H1 (cell line): ENCODE data around the gene WWC1. TPM values are rescaled to one million over a fixed set of nuclear protein-coding genes. Genes with fewer than 3 reads are reported as not detected.

Source experiments
- CTCF ChIA-PET: fragments of 300-600 bp; sonication (Branson Sonifier 250); formaldehyde crosslinking; loops from one replicate; lab custom pipeline; 2021; ENCODE audit not compliant: partially characterized antibody; lab: Charles Lee
- POLR2A ChIA-PET: fragments of 300-600 bp; sonication (Branson Sonifier 250); formaldehyde crosslinking; loops from one replicate; lab custom pipeline; 2021; ENCODE audit warnings: inconsistent platforms; ENCODE audit not compliant: partially characterized antibody; lab: Charles Lee
- DNase-seq, 2 experiments: peaks; one replicate each; pipeline versions ENCODE4 v3.0.0 to v3.0.0-alpha.2; 2010 to 2022; ENCODE audit warnings: low spot score in 2 of 2, low read depth in 1 of 2, mixed read lengths in 1 of 2
- FAIRE-seq: peaks from 2 replicates; lab custom pipeline; 2011; peaks lifted over from hg19 to GRCh38; lab: Jason Lieb, UNC
- H2AFZ ChIP-seq: 2 replicates; pipeline ENCODE4 v1.8.1; 2012; ENCODE audit warnings: low read length, inconsistent platforms
- H2AK5ac ChIP-seq: 2 replicates; pipeline ENCODE4 v1.6.1; 2013; ENCODE audit warnings: low read depth, low read length
- H2BK120ac ChIP-seq: replicated peaks from 2 replicates; pipeline ENCODE3; 2013; ENCODE audit warnings: low read depth, low read length, inconsistent platforms
- H2BK12ac ChIP-seq: 2 replicates; pipeline ENCODE4 v1.6.1; 2013; ENCODE audit warnings: low read depth, low read length
- H2BK15ac ChIP-seq: 2 replicates; pipeline ENCODE4 v1.6.1; 2013; ENCODE audit warnings: low read length
- H2BK20ac ChIP-seq: 2 replicates; pipeline ENCODE4 v1.6.1; 2013; ENCODE audit warnings: low read length
- H2BK5ac ChIP-seq: 2 replicates; pipeline ENCODE4 v1.6.1; 2013; ENCODE audit warnings: low read depth, low read length
- H3K14ac ChIP-seq: 2 replicates; pipeline ENCODE4 v1.6.1; 2013; ENCODE audit warnings: inconsistent platforms; ENCODE audit not compliant: insufficient read length
- H3K18ac ChIP-seq: 2 replicates; pipeline ENCODE4 v1.6.1; 2013; ENCODE audit warnings: low read length; ENCODE audit errors: extremely low read depth
- H3K23ac ChIP-seq: 2 replicates; pipeline ENCODE4 v1.6.1; 2013; ENCODE audit warnings: inconsistent platforms; ENCODE audit not compliant: insufficient read length
- H3K23me2 ChIP-seq: 2 replicates; pipeline ENCODE4 v1.6.1; 2013; ENCODE audit warnings: low read depth, low read length
- H3K27ac ChIP-seq: 2 replicates; pipeline ENCODE4 v1.6.1; 2011; ENCODE audit warnings: low read depth, low read length, inconsistent platforms
- H3K27me3 ChIP-seq, 4 experiments: replicated peaks in 1 of 4; 1 replicate in 1 of 4; 2 replicates in 3 of 4; pipeline versions ENCODE4 v1.6.1 to v1.8.1; 2011 to 2013; ENCODE audit warnings: low read length in 3 of 4, mild to moderate bottlenecking in 3 of 4, inconsistent platforms in 2 of 4, mixed read lengths in 2 of 4, moderate library complexity in 1 of 4; ENCODE audit not compliant: control insufficient read depth in 3 of 4, insufficient read depth in 3 of 4; ENCODE audit errors: extremely low read depth in 1 of 4
- H3K36me3 ChIP-seq, 4 experiments: 2 replicates each; pipeline versions ENCODE4 v1.6.1 to v1.8.1; 2011 to 2013; ENCODE audit warnings: mild to moderate bottlenecking in 4 of 4, low read length in 3 of 4, moderate library complexity in 2 of 4, control low read depth in 1 of 4, inconsistent platforms in 1 of 4; ENCODE audit not compliant: insufficient read depth in 4 of 4, control insufficient read depth in 2 of 4
- H3K4ac ChIP-seq: replicated peaks from 2 replicates; pipeline ENCODE3; 2013; ENCODE audit warnings: low read length, low read depth, mixed read lengths, inconsistent platforms; ENCODE audit not compliant: insufficient read length
- H3K4me1 ChIP-seq, 4 experiments: replicated peaks in 1 of 4; 1 replicate in 1 of 4; 2 replicates in 3 of 4; pipeline versions ENCODE4 v1.6.1 to v1.8.1; 2011 to 2013; ENCODE audit warnings: low read length in 3 of 4, inconsistent platforms in 2 of 4, mixed read lengths in 1 of 4; ENCODE audit not compliant: insufficient read depth in 4 of 4, control insufficient read depth in 3 of 4
- H3K4me2 ChIP-seq, 2 experiments: 2 replicates each; pipeline versions ENCODE4 v1.6.1 to v1.8.1; 2011 to 2013; ENCODE audit warnings: low read depth in 2 of 2, low read length in 2 of 2, control low read depth in 1 of 2, inconsistent platforms in 1 of 2, mild to moderate bottlenecking in 1 of 2; ENCODE audit not compliant: insufficient read depth in 1 of 2
- H3K4me3 ChIP-seq, 4 experiments: fragments of 200-600, 300-600 bp in 1 of 4; sonication (generic), shearing (Covaris generic), sonication (Bioruptor Twin) in 1 of 4; 2 replicates each; pipeline versions ENCODE4 v1.5.1 to v1.8.1; 2011 to 2016; ENCODE audit warnings: low read length in 4 of 4, low read depth in 3 of 4, control low read depth in 2 of 4, inconsistent platforms in 2 of 4, mild to moderate bottlenecking in 2 of 4, mixed read lengths in 1 of 4, moderate library complexity in 1 of 4; ENCODE audit not compliant: insufficient read depth in 2 of 4; ENCODE audit errors: extremely low read depth in 1 of 4
- H3K56ac ChIP-seq: replicated peaks from 2 replicates; pipeline ENCODE3; 2013; ENCODE audit warnings: low read depth, mild to moderate bottlenecking, mixed read lengths, low read length, inconsistent platforms; ENCODE audit not compliant: insufficient read length
- H3K79me1 ChIP-seq: 2 replicates; pipeline ENCODE4 v1.6.1; 2013; ENCODE audit warnings: low read depth, low read length, control low read depth
- H3K79me2 ChIP-seq, 2 experiments: 2 replicates each; pipeline versions ENCODE4 v1.6.1 to v1.8.1; 2012 to 2013; ENCODE audit warnings: low read length in 2 of 2, mild to moderate bottlenecking in 2 of 2, inconsistent platforms in 1 of 2; ENCODE audit not compliant: insufficient read depth in 2 of 2, control insufficient read depth in 1 of 2
- H3K9ac ChIP-seq, 4 experiments: replicated peaks in 1 of 4; 1 replicate in 1 of 4; 2 replicates in 3 of 4; pipeline versions ENCODE4 v1.6.1 to v1.8.1; 2011 to 2013; ENCODE audit warnings: low read depth in 3 of 4, low read length in 3 of 4, control low read depth in 2 of 4, mild to moderate bottlenecking in 2 of 4, moderate library complexity in 2 of 4, inconsistent platforms in 1 of 4; ENCODE audit errors: extremely low read depth in 1 of 4
- H3K9me3 ChIP-seq, 2 experiments: 2 replicates each; pipeline versions ENCODE4 v1.6.1 to v1.8.1; 2012 to 2013; ENCODE audit warnings: mild to moderate bottlenecking in 2 of 2, moderate library complexity in 2 of 2, control low read depth in 1 of 2, inconsistent platforms in 1 of 2, low read depth in 1 of 2, low read length in 1 of 2, mixed read lengths in 1 of 2; ENCODE audit not compliant: insufficient read depth in 2 of 2
- H4K20me1 ChIP-seq, 2 experiments: replicated peaks in 1 of 2; 2 replicates each; pipeline versions ENCODE3 to v1.8.1; 2011 to 2013; ENCODE audit warnings: inconsistent platforms in 2 of 2, low read length in 2 of 2, mild to moderate bottlenecking in 1 of 2; ENCODE audit not compliant: insufficient read depth in 2 of 2, control insufficient read depth in 1 of 2
- H4K5ac ChIP-seq: 2 replicates; pipeline ENCODE4 v1.6.1; 2013; ENCODE audit warnings: low read length, low read depth, mixed read lengths, inconsistent platforms; ENCODE audit not compliant: insufficient read length
- H4K8ac ChIP-seq: 2 replicates; pipeline ENCODE4 v1.8.0; 2013; ENCODE audit warnings: mild to moderate bottlenecking, moderate library complexity, low read length, inconsistent platforms; ENCODE audit not compliant: insufficient read depth; ENCODE audit errors: extremely low read depth
- H4K91ac ChIP-seq: replicated peaks from 2 replicates; pipeline ENCODE3; 2013; ENCODE audit warnings: low read length, mixed read lengths, inconsistent platforms; ENCODE audit not compliant: insufficient read length
- E2F6 ChIP-seq: IDR thresholded peaks from 2 replicates; pipeline ENCODE4 v1.6.1; 2012; ENCODE audit warnings: inconsistent platforms
- MAX ChIP-seq: IDR thresholded peaks from 2 replicates; pipeline ENCODE4 v1.6.1; 2012; ENCODE audit warnings: inconsistent platforms
- NRF1 ChIP-seq: IDR thresholded peaks from 2 replicates; pipeline ENCODE4 v1.6.1; 2011; ENCODE audit warnings: mild to moderate bottlenecking, low read depth, low read length, improper control_type of control experiment
- SAP30 ChIP-seq: fragments of 300-600 bp; sonication (generic); IDR thresholded peaks from 2 replicates; pipeline ENCODE4 v1.7.1; 2012; ENCODE audit warnings: low read length, moderate library complexity, mild to moderate bottlenecking, inconsistent platforms; ENCODE audit not compliant: insufficient read depth, insufficient replicate concordance
- SIX5 ChIP-seq: IDR thresholded peaks from 2 replicates; pipeline ENCODE4 v1.6.1; 2011; ENCODE audit warnings: mild to moderate bottlenecking, low read depth, low read length
- SP4 ChIP-seq: IDR thresholded peaks from 2 replicates; pipeline ENCODE4 v1.6.1; 2012; ENCODE audit warnings: low read length, inconsistent platforms
- WGBS, 2 experiments: shearing (Covaris generic) in 1 of 2; methylation state at CpG; one replicate each; pipeline versions ENCODE4 v1.1.6 to v1.1.7; 2013 to 2015; ENCODE audit warnings: low lambda C conversion rate in 2 of 2, mixed read lengths in 2 of 2, inconsistent platforms in 1 of 2, low coverage in 1 of 2, missing lambda C conversion rate in 1 of 2; ENCODE audit not compliant: insufficient replicate concordance in 2 of 2, insufficient coverage in 1 of 2, insufficient read length in 1 of 2; ENCODE audit errors: extremely low coverage in 1 of 2, missing lambda C conversion rate in 1 of 2; 5-methylcytosine and 5-hydroxymethylcytosine counted together
- polyA plus RNA-seq, 7 experiments: library from polyadenylated mRNA; depleted of rRNA in 3 of 7; stranded (reverse) in 5 of 7; unstranded in 2 of 7; fragments of >200 nt in 5 of 7; fragments of 200-250 nt in 2 of 7; gene quantifications; 1 replicate in 5 of 7; 2 replicates in 1 of 7; 4 replicates in 1 of 7; pipeline versions ENCODE4 v1.2.1 to v1.2.3, GENCODE V29; 2011 to 2013; ENCODE audit warnings: missing spikeins in 2 of 7, mixed read lengths in 2 of 7
- total RNA-seq: library from RNA; stranded (reverse); fragmentation: NEBNext Ultra II Directional; extraction: Animal tissue kit (Norgen Biotek cat#: 25700); gene quantifications from 2 replicates; pipeline ENCODE4 v1.2.1, GENCODE V29; 2021

The WWC1 gene
- total and polyA plus RNA-seq, 2 of the 8 experiments (the other 6 are each of a cell fraction or from before 2014, with no cell fraction given): 16.4 to 41.1 TPM

- ChIA-PET POLR2A (no interaction called here), CTCF (interaction anchor here (0.9 to 5.3 kb wide), 2 partner anchors 135 to 161 kb away, joined by 3 to 23 read pairs; no protein-coding TSS in a partner anchor)
- FAIRE-seq: no peak
- Histone ChIP-seq H2BK20ac (no peak overlapping the region), H2BK15ac (no peak overlapping the region), H4K8ac (no peak overlapping the region), H2BK12ac (no peak overlapping the region), H3K9me3 (no peaks in the 10 kb centered on the region), H3K4me2 (no peak overlapping the region), H3K23ac (no peak overlapping the region), H3K18ac (no peak overlapping the region), H2AK5ac (no peak overlapping the region), H3K79me1 (no peaks in the 10 kb centered on the region), H2BK120ac (no peak overlapping the region), H3K23me2 (no peaks in the 10 kb centered on the region; the same call in 1 of the 2 replicates), H3K4me3 (no peak overlapping the region), H3K9ac (no peak overlapping the region), H3K14ac (no peak overlapping the region), H4K5ac (no peak overlapping the region), H4K20me1 (peaks cover 0 to 4% of the 10 kb centered on the region in 2 experiments)
- 92% methylated on average over 4 of the region's 4 CpGs; no CpG with 5 or more reads in 1 of the 2 experiments for WGBS, 2 experiments
- no peak for TF ChIP-seq SP4
- TF ChIP-seq SIX5: no peak
- no peak for TF ChIP-seq E2F6
- no peak for TF ChIP-seq SAP30
- no peak for TF ChIP-seq MAX
- no peak for TF ChIP-seq NRF1
- TF ChIP-seq, all 59 proteins: peak for 0
- no peak overlapping the region for H2BK5ac ChIP-seq
- no peaks in the 10 kb centered on the region for H3K27me3 ChIP-seq
- no peaks in the 10 kb centered on the region for H3K79me2 ChIP-seq
- H3K4ac ChIP-seq: no peak overlapping the region
- no peak overlapping the region for H4K91ac ChIP-seq
- no peak overlapping the region for H2AFZ ChIP-seq
- H3K36me3 ChIP-seq: peaks cover 4 to 50% (median 30%) of the 10 kb centered on the region in 4 experiments
- H3K56ac ChIP-seq: no peak overlapping the region
- DNase-seq: no peak
- no peaks in the 10 kb centered on the region for H3K4me1 ChIP-seq
- no peak overlapping the region for H3K27ac ChIP-seq
Observed at GRCh38 chr5:168430296-168430695, 138.9 kb downstream of the WWC1 start.
